ENCODE data around the gene ZCCHC4.

ZCCHC4 gene

DNA sequence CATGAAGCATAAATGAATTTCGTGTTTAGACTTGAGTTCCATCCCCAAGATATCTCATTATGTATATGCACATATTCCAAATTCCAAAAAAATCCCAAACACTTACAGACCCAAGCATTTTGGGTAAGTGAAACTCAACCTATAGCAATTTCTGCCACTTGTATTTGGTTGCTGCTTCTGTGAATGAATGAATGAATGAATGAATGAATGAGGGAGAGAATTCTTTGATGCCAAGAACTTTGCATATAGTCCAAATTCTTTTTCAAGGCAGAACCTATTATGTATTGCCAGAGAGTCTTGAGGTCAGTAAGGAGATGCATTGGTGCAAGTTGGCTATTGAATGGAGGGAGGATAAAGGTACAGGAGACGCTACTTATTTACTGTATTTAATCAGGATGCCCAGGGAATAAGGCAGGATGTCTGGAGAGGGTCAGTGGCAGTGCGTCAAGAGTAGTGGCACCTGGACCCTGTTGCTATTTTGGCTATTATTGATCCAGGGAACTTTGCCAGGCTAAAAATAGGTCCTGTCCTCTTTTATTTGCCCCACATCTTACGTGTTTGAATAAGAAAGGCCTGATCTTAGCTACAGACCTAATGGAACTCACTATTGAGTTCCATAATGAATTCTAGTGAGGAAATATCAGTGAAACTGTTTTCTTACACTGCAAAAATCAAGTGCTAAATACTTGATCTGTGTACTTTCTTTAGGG lies 98.4 kb downstream of the ZCCHC4 start:
- H3K36me3 Mint-ChIP-seq (ENCODE audit: low read depth), result peaks cover 96% of the 10 kb centered on the region

DNA sequence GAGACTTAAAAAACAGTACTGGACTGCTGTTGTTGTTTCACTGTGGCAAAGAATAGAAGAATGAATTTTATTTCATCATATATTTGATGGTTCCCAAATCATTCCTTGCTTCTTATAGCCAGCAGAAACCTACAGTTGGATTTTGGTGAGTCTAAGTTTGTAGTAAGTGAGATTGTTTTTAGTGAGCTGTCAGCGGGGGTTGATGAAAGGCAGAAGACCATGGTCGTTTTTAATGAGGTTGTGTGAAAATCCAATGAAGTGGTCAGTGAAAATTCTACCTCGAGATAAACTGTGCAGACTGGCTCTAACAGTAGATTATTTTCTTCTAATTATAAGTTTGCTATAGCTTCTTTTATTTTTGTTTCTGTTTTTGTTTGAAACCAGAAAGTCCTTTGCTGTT lies 100.7 kb downstream of the ZCCHC4 start:
- H3K36me3 Mint-ChIP-seq (ENCODE audit: low read depth), result peaks cover 91% of the 10 kb centered on the region
- intact Hi-C loops (cut with micrococcal nuclease), result no loop called here
- no peak overlapping the region for H3K4me3 Mint-ChIP-seq
- H3K9me3 Mint-ChIP-seq, result no peaks in the 10 kb centered on the region
- H3K4me1 Mint-ChIP-seq (ENCODE audit: low read depth), result no peaks in the 10 kb centered on the region
- H3K27ac Mint-ChIP-seq, result no peak overlapping the region
- no peaks in the 10 kb centered on the region for H3K27me3 Mint-ChIP-seq

More for the DNA sequence above, 98.4 kb downstream of the ZCCHC4 start:
- H3K4me1 Mint-ChIP-seq (ENCODE audit: low read depth), result no peaks in the 10 kb centered on the region
- H3K4me3 Mint-ChIP-seq, result no peak overlapping the region
- H3K9me3 Mint-ChIP-seq, result no peaks in the 10 kb centered on the region
- intact Hi-C loops (cut with micrococcal nuclease), result no loop called here
- no peak overlapping the region for H3K27ac Mint-ChIP-seq
- no peaks in the 10 kb centered on the region for H3K27me3 Mint-ChIP-seq

DNA sequence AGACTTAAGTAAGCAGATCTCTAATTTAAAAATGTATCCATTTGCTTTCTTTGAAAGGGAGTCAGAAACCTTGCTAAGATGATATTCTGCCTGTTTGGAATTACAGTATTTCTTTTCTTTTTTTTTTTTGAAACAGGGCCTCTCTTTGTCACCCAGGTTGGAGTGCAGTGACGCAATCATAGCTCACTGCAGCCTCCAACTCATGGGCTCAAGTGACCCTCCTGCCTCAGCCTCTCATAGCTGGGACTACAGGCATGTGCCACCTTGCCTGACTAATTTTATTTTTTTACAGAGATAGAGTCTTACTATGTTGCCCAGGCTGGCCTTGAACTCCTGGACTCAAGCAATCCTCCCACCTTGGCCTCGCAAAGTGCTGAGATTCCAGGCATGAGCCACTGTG lies 104.4 kb downstream of the ZCCHC4 start:
- intact Hi-C loops (cut with micrococcal nuclease), result no loop called here
- Mint-ChIP-seq H3K27me3 (no peaks in the 10 kb centered on the region), H3K9me3 (no peaks in the 10 kb centered on the region), H3K36me3 (ENCODE audit: low read depth) (peaks cover 64% of the 10 kb centered on the region), H3K4me3 (no peak overlapping the region), H3K4me1 (ENCODE audit: low read depth) (peaks cover under 1% of the 10 kb centered on the region), H3K27ac (no peak overlapping the region)
